T-helper 2 cell treated with Interferon-gamma antibody and Interleukin-4, amounts not matched to agents 5 μg/mL and 100 μg/mL, for 36 hours (primary cell): ENCODE measurements around the gene HCAR2.
"Not testable (repeated sequence)": the region's sequence is repeated elsewhere in the genome, so short reads cannot be mapped to it uniquely, and the experiment has no call there.

Experiments
- DNase-seq: peaks from one replicate; pipeline ENCODE4 v3.0.0; 2021; ENCODE audit warnings: low spot score
- H3K27ac Mint-ChIP-seq: one replicate; pipeline ENCODE4 v1.8.0; 2021; ENCODE audit warnings: mild to moderate bottlenecking, mixed read lengths
- H3K27me3 Mint-ChIP-seq: one replicate; pipeline ENCODE4 v1.8.0; 2021; ENCODE audit warnings: low read depth, mixed read lengths
- H3K36me3 Mint-ChIP-seq: one replicate; pipeline ENCODE4 v1.8.0; 2021; ENCODE audit warnings: low read depth, mixed read lengths
- H3K4me1 Mint-ChIP-seq: one replicate; pipeline ENCODE4 v1.8.0; 2021; ENCODE audit warnings: low read depth, mixed read lengths
- H3K4me3 Mint-ChIP-seq: one replicate; pipeline ENCODE4 v1.8.0; 2022; ENCODE audit warnings: mild to moderate bottlenecking, moderate library complexity, mixed read lengths
- H3K9me3 Mint-ChIP-seq: one replicate; pipeline ENCODE4 v1.8.0; 2021; ENCODE audit warnings: mixed read lengths

Gene HCAR2

DNA sequence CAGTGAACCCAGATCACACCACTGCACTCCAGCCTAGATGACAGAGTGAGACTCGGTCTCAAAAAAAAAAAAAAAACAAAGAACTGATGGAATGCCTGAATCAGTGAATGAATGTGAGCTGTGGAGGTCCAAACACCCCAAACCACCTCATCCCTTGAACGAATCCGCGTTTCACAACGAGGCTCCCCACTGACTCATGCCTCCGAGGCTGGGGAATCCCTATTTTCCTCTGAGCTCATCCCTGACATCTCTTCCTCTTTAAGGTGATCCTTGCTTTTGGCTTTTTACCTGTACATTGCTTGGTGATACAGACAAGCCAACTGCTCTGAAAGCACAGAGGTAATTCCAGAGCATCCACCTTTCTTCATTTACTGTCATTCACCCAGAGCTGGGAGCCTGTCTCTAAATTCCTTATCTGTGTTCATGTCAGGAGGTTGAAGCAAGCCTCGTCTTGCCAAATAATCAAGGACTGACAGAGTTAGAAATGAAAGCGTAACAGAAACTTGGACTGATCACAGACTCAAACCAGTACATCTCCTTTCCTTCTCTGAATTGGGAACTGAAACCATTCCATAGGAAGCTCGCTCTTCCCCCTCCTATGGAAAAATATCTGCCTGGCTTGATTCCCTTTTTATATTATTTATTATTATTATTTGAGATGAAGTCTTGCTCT lies 3.0 kb downstream of the HCAR2 start:
- not testable (repeated sequence) for H3K36me3 Mint-ChIP-seq, H3K9me3 Mint-ChIP-seq, H3K4me3 Mint-ChIP-seq

DNA sequence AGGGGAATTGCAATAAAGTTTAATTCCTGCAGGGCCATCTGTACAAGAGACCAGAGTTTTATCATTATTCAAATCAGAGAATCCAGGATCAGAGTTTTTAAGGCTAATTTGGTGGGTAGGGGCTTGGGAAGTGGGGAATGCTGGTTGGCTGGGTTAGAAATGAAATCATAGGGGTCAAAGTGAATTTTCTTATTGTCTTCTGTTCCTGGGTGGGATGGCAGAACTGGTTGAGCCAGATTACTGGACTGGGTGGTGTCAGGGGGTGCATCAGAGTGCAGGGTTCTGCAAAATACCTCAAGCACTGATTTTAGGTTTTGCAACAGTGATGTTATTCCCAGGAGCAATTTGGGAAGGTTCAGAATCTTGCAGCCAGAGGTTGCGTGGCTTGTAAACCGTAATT lies 6.2 kb downstream of the HCAR2 start:
- DNase-seq, H3K27me3 Mint-ChIP-seq, H3K36me3 Mint-ChIP-seq, H3K9me3 Mint-ChIP-seq, H3K4me3 Mint-ChIP-seq, H3K4me1 Mint-ChIP-seq, H3K27ac Mint-ChIP-seq: not testable (repeated sequence)

More for the DNA sequence above, 3.0 kb downstream of the HCAR2 start:
- not testable (repeated sequence) for H3K4me1 Mint-ChIP-seq, H3K27me3 Mint-ChIP-seq, H3K27ac Mint-ChIP-seq, DNase-seq

DNA sequence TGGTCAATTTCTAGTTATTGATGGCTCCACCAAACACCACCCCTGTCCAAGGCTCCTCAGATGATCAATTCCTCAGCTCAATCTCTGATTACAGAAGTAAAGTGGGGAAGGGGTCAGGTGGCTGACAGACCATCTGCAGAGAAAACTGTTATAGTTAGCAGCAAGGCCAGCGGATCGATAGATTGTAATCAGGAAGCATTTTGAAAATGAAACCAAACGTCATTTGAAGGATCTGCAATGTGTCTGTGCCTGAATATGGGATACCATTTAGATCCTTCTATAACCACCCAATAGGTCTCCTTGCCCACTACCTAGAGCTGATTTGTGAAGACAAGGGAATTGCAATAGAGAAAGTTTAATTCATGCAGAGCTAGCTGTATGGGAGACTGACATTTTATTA lies 11.6 kb downstream of the HCAR2 start:
- Mint-ChIP-seq H3K9me3 (no peaks in the 10 kb centered on the region), H3K4me1 (peaks cover 4% of the 10 kb centered on the region)

DNA sequence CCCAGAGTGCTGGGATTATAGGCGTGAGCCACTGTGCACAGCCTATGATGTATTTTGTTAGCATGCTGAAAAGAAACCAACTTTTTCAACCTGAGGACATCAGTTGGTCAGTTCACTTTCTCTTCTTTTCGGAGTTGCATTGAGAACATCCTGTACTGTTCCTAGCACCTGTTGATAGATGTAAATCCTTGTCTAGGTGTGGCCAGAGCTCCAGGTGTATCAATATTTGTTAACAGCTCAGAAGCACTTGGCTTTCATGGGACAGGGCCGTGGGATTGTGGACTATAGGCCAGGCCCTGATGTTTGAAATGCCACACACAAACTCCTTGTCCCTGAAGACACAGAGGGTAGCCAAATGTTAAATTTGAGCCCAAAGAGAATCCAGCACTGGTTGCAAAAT lies 14.9 kb downstream of the HCAR2 start:
- H3K27me3 Mint-ChIP-seq = no peaks in the 10 kb centered on the region
- peaks cover 4% of the 10 kb centered on the region for H3K4me1 Mint-ChIP-seq
- H3K4me3 Mint-ChIP-seq = no peak overlapping the region
- H3K9me3 Mint-ChIP-seq = no peaks in the 10 kb centered on the region
- H3K36me3 Mint-ChIP-seq = no peaks in the 10 kb centered on the region
- H3K27ac Mint-ChIP-seq = no peak overlapping the region
- no peak for DNase-seq

More for the DNA sequence above, 11.6 kb downstream of the HCAR2 start:
- no peaks in the 10 kb centered on the region for H3K27me3 Mint-ChIP-seq
- no peak overlapping the region for H3K27ac Mint-ChIP-seq
- no peaks in the 10 kb centered on the region for H3K36me3 Mint-ChIP-seq
- no peak for DNase-seq
- no peak overlapping the region for H3K4me3 Mint-ChIP-seq

DNA sequence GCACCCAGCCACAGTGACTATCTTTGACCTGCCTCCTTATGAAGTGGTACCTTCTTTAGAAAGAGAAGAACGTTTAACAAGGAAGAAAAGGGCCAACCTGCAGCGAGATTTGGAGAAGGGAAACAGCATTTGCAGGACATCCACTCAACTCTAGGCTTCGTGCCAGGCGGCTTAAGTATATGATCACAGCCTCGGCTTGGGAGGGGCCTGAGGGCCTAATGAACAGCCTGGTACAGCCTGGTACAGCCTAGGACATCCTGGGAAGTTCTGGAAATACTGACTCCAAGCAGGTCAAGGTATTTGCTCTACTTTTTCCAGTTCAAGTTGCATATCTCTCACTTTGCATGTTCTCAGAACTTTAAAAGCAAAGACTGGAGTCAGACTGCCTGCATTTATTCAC lies 16.1 kb downstream of the HCAR2 start:
- Mint-ChIP-seq H3K36me3 (no peaks in the 10 kb centered on the region), H3K9me3 (no peaks in the 10 kb centered on the region), H3K27ac (no peak overlapping the region), H3K4me1 (peaks cover 4% of the 10 kb centered on the region), H3K27me3 (no peaks in the 10 kb centered on the region), H3K4me3 (no peak overlapping the region)
- DNase-seq = no peak

DNA sequence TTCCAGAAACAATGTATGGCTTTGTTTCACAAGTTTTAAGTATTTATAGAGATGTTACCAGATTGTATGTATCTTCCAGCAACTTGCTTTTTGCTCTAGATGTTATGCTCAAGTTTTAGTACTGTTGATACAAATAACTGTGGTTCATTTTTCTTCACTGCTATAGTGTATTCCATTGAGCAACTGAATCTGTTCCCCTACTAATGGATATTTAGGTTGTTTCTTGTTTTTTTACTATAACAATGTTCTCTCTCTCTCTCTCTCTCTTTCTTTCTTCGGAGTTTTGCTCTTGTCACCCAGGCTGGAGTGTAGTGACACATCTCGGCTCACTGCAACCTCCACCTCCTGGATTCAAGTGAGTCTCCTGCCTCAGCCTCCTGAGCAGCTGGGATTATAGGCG lies 16.6 kb downstream of the HCAR2 start:
- DNase-seq = no peak
- Mint-ChIP-seq H3K36me3 (no peaks in the 10 kb centered on the region), H3K4me1 (peaks cover 2% of the 10 kb centered on the region), H3K27ac (no peak overlapping the region), H3K9me3 (no peaks in the 10 kb centered on the region), H3K4me3 (no peak overlapping the region), H3K27me3 (no peaks in the 10 kb centered on the region)

DNA sequence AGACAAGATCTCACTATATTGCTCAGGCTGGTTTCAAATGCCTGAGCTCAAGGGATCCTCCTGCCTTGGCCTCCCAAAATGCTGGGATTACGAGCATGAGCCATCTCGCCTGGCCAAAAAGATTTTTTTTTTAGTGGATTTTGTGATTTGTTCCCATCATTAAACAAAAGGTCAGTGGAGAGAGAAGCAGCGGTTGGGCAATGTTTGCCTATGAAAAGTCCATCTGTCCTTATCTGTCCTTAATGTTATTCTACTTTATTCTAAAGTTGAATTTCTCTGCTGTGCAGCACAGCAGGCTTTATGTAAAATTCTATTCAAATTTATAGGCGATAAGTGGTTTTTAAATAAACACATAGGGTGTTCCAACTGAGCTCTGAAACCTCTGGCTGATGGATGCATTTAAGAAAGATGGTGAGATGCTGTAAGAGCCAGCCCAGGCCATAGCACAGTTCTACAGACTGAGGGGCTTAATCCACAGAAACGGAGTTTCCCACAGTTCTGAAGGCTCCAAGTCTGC lies 18.8 kb downstream of the HCAR2 start:
- Mint-ChIP-seq H3K4me1 (no peaks in the 10 kb centered on the region), H3K27me3 (no peaks in the 10 kb centered on the region), H3K4me3 (no peak overlapping the region), H3K9me3 (no peaks in the 10 kb centered on the region), H3K27ac (no peak overlapping the region), H3K36me3 (no peaks in the 10 kb centered on the region)
- no peak for DNase-seq

DNA sequence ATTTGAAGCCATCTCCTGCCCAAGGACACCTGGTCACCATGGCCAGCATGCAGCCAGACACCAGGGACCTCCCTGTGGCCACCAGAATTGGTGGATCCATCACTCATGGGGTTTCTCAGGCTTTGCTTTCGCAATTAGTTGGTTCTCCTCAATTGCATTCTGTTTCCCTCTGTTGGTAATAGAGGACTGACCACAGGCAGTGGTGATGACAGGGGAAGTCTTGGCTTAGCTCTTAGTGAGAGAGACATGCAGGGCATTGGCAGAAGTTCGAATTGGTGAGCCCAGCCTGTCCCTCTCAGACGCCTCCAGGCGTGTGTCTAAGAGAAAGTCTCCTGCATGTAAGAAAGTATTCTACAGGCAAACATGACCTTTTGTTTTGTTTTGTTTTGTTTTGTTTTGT lies 21.3 kb downstream of the HCAR2 start:
- H3K4me1 Mint-ChIP-seq = no peaks in the 10 kb centered on the region
- H3K27me3 Mint-ChIP-seq = no peaks in the 10 kb centered on the region
- DNase-seq = no peak

DNA sequence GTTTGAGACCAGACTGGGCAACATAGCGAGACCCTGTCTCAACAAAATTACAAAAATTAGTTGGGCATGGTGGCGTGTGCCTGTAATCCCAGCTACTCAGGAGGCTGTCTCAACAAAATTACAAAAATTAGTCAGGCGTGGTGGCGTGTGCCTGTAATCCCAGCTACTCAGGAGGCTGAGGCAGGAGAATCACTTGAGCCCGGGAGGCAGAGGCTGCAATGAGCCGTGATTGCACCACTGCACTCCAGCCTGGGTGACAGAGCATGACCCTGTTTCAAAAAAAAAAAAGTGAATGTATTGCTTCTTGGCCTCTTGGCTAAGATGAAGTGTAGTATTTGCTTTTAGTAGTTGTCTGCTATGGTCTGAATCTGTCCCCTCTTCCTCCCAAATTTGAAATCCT lies 22.2 kb downstream of the HCAR2 start:
- not testable (repeated sequence) for H3K36me3 Mint-ChIP-seq, H3K4me3 Mint-ChIP-seq, H3K4me1 Mint-ChIP-seq, H3K27me3 Mint-ChIP-seq, DNase-seq, H3K9me3 Mint-ChIP-seq, H3K27ac Mint-ChIP-seq

More for the DNA sequence above, 21.3 kb downstream of the HCAR2 start:
- no peaks in the 10 kb centered on the region for H3K9me3 Mint-ChIP-seq
- H3K27ac Mint-ChIP-seq = no peak overlapping the region
- no peak overlapping the region for H3K4me3 Mint-ChIP-seq
- no peaks in the 10 kb centered on the region for H3K36me3 Mint-ChIP-seq

DNA sequence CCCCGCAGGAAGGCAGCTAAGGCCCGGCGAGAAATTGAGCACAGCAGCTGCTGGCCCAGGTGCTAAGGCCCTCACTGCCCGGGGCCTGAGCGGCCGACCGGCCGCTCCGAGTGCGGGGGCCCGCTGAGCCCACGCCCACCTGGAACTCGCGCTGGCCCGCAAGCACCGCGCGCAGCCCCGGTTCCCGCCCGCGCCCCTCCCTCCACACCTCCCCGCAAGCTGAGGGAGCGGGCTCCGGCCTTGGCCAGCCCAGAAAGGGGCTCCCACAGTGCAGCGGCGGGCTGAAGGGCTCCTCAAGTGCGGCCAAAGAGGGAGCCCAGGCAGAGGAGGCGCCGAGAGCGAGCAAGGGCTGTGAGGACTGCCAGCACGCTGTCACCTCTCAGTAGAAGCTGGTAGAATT lies 26.4 kb downstream of the HCAR2 start:
- H3K4me3 Mint-ChIP-seq, H3K27me3 Mint-ChIP-seq, H3K27ac Mint-ChIP-seq, H3K36me3 Mint-ChIP-seq, DNase-seq, H3K9me3 Mint-ChIP-seq, H3K4me1 Mint-ChIP-seq: not testable (repeated sequence)

DNA sequence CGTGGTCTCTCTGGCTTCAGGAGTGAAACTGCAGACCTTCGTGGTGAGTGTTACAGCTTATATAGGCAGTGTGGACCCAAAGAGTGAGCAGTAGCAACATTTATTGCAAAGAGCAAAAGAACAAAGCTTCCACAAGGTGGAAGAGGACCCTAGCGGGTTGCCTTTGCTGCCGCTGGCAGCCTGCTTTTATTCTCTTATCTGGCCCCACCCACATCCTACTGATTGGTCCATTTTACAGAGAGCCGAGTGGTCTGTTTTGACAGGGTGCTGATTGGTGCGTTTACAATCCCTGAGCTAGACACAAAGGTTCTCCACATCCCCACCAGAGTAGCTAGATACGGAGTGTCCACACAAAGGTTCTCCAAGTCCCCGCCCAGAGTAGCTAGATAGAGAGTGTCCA lies 27.1 kb downstream of the HCAR2 start:
- not testable (repeated sequence) for H3K9me3 Mint-ChIP-seq, H3K36me3 Mint-ChIP-seq, H3K27me3 Mint-ChIP-seq, H3K4me3 Mint-ChIP-seq, H3K4me1 Mint-ChIP-seq, DNase-seq, H3K27ac Mint-ChIP-seq

DNA sequence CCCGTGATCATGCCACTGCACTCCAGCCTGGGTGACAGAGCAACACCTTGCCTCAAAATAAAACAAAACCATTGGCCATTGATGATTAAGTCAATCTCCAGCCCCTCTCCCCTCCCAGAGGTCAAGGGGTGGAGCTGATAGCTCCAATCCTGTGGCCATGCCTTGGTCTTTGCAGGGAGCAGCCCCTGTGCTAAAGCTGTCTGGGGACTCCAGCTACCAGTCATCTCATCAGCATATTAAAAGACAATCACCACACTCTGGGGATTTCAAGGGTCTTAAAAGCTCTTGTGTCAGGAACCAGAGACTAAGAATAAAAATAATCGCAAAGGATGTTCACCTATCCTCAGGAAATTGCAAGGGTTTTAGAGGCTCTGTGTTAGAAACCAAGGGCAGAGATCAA lies 30.6 kb downstream of the HCAR2 start:
- H3K4me3 Mint-ChIP-seq = no peak overlapping the region
- H3K27ac Mint-ChIP-seq = no peak overlapping the region
- no peaks in the 10 kb centered on the region for H3K36me3 Mint-ChIP-seq
- no peaks in the 10 kb centered on the region for H3K27me3 Mint-ChIP-seq
- H3K9me3 Mint-ChIP-seq = no peaks in the 10 kb centered on the region
- no peak for DNase-seq
- no peaks in the 10 kb centered on the region for H3K4me1 Mint-ChIP-seq

DNA sequence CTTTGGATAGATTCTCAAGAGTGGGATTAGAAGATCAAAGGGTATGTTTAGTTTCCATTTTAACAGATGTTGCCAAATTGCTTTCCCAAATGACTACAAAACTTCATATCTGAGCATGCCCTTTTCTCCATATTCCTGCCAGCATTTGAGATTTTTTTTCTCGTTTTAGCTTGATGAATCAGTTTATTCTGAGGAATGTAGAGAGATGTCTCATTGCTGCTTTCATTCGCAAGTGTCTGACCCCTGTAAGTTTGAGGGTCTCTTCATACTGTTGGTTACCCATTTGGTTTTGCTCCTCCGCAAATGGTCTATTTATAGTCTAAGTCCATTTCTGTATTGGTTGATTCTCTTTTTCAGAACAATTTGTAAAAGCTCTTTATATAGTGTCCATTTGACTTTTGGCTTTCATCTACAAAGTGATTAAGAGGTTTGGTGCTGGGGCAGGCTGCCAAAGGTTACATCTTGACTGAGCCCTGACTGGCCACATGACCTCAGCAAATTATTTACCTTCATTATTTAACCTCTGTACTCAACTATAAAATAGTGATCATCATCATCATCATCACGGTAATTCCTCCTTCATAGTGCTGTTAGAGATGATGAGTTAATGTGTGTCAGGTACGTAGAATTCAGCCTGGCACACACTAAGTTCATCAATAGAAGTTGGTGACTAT lies 33.6 kb downstream of the HCAR2 start:
- Mint-ChIP-seq H3K4me1 (no peaks in the 10 kb centered on the region), H3K27ac (no peak overlapping the region), H3K27me3 (no peaks in the 10 kb centered on the region), H3K4me3 (no peak overlapping the region), H3K36me3 (no peaks in the 10 kb centered on the region), H3K9me3 (no peaks in the 10 kb centered on the region)
- no peak for DNase-seq

DNA sequence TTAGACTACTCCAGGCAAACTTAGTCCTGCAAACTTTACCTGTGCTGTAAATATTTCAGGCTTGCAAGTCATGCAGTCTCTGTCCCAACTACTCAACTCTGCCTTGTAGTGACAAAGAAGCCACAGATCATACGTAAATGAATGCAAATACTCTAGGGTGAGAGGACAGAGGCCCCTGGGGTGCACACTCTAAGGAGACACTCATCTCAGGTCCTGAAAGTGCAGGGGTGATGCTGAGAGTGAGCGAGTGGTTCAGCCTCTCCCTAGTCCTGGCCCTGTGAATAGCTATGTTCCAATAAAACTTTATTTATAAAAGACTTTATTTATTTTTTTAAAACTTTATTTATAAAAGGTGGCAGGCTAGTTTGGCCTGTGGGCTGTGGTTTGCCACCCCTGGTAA lies 34.9 kb downstream of the HCAR2 start:
- Mint-ChIP-seq H3K9me3 (no peaks in the 10 kb centered on the region), H3K36me3 (no peaks in the 10 kb centered on the region), H3K4me3 (no peak overlapping the region), H3K27me3 (no peaks in the 10 kb centered on the region), H3K4me1 (no peaks in the 10 kb centered on the region), H3K27ac (no peak overlapping the region)
- no peak for DNase-seq

DNA sequence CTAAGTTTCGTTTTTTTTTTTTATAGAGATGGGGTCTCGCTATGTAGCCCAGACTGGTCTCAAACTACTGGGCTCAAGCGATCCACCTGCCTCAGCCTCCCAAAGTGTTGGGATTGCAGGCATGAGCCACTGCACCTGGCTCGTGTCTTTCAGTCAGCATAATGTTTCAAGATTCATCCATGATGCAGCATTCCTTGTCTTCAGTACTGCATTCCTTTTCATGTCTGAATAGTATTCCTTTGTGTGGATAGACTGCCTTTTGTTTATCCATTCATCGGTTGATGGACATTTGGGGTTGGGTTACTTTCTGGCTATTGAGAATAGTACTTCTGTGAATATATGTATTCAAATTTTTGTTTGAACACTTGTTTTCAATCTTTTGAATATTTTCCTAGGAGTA lies 37.4 kb downstream of the HCAR2 start:
- no peaks in the 10 kb centered on the region for H3K4me1 Mint-ChIP-seq
- no peak overlapping the region for H3K4me3 Mint-ChIP-seq
- H3K27ac Mint-ChIP-seq = no peak overlapping the region
- H3K9me3 Mint-ChIP-seq = no peaks in the 10 kb centered on the region
- peaks cover 1% of the 10 kb centered on the region for H3K36me3 Mint-ChIP-seq
- DNase-seq = no peak
- no peaks in the 10 kb centered on the region for H3K27me3 Mint-ChIP-seq
